HG03457 (cell line): Measurements from ENCODE around the gene UXT.

Experiments used
- ATAC-seq: cut with Tn5 transposase; IDR thresholded peaks from one replicate; pipeline ENCODE4 v1.9.1; 2021; ENCODE audit warnings: moderate number of reproducible peaks; ENCODE audit not compliant: unreplicated experiment

UXT gene

GRCh38 chrX:47649781-47650163, 9.2 kb downstream of the UXT start:
- ATAC-seq = no peak

- ATAC-seq = no peak
Measured at GRCh38 chrX:47649271-47649670, 9.7 kb downstream of the UXT start.

GRCh38 chrX:47648376-47648775, 10.6 kb downstream of the UXT start:
- no peak for ATAC-seq

GRCh38 chrX:47646636-47647035, 12.3 kb downstream of the UXT start:
- no peak for ATAC-seq

GRCh38 chrX:47645530-47645929, 13.4 kb downstream of the UXT start:
- no peak for ATAC-seq

GRCh38 chrX:47644557-47645091, 14.4 kb downstream of the UXT start:
- ATAC-seq = no peak

- no peak for ATAC-seq
Measured at GRCh38 chrX:47643926-47644325, 15.1 kb downstream of the UXT start.

- ATAC-seq = no peak
Measured at GRCh38 chrX:47638816-47639215, 20.2 kb downstream of the UXT start.

- no peak for ATAC-seq
Measured at GRCh38 chrX:47637546-47638195, 21.3 kb downstream of the UXT start.

- ATAC-seq = no peak
Measured at GRCh38 chrX:47634871-47635575, 24.0 kb downstream of the UXT start.

GRCh38 chrX:47633689-47634590, 25.0 kb downstream of the UXT start:
- no peak for ATAC-seq

- no peak for ATAC-seq
Measured at GRCh38 chrX:47632666-47633065, 26.3 kb downstream of the UXT start.

- no peak for ATAC-seq
Measured at GRCh38 chrX:47631676-47632075, 27.3 kb downstream of the UXT start.

- no peak for ATAC-seq
Measured at GRCh38 chrX:47629419-47630200, 29.4 kb downstream of the UXT start, which contains the start of gene CFP. TSS of gene CFP (minus strand) at chrX:47629930. CDS start at chrX:47629844, 86 bp downstream.

- ATAC-seq = no peak
Measured at GRCh38 chrX:47628982-47629381, 30.0 kb downstream of the UXT start.

- ATAC-seq = no peak
Measured at GRCh38 chrX:47625365-47625764, 33.6 kb downstream of the UXT start.

GRCh38 chrX:47623540-47624027, 35.4 kb downstream of the UXT start:
- no peak for ATAC-seq

GRCh38 chrX:47621851-47622250, 37.1 kb downstream of the UXT start:
- no peak for ATAC-seq

- ATAC-seq = no peak
Measured at GRCh38 chrX:47620303-47620685, 38.7 kb downstream of the UXT start.

- peak; percentile 67 for ATAC-seq
Measured at GRCh38 chrX:47619486-47620302, 39.3 kb downstream of the UXT start, which contains the start of gene SYN1. TSS of gene SYN1 (minus strand) at chrX:47619857. CDS start at chrX:47619728, 129 bp downstream.
